LoVo (cell line): ENCODE measurements around the gene LDHAL6B.
A peak's percentile ranks its signal among the peaks of the same experiment; 100 is the strongest.

Experiments
- DNase-seq: peaks from one replicate; pipeline ENCODE4 v3.0.0-alpha.2; 2016; ENCODE audit warnings: low spot score

Gene LDHAL6B

GRCh38 chr15:59177317-59177660 is 29.4 kb upstream of the LDHAL6B start:
- no peak for DNase-seq

- DNase-seq, result no peak
These were observed 28.4 kb upstream of the LDHAL6B start for GRCh38 chr15:59178151-59178695.

- DNase-seq, result no peak
These were observed 26.9 kb upstream of the LDHAL6B start for GRCh38 chr15:59179717-59180116.

GRCh38 chr15:59180945-59181600 is 25.6 kb upstream of the LDHAL6B start:
- no peak for DNase-seq

GRCh38 chr15:59185725-59186124 is 20.9 kb upstream of the LDHAL6B start:
- DNase-seq, result no peak

- DNase-seq, result no peak
These were observed 20.1 kb upstream of the LDHAL6B start for GRCh38 chr15:59186501-59186900.

GRCh38 chr15:59189241-59189640 is 17.4 kb upstream of the LDHAL6B start:
- DNase-seq, result no peak

GRCh38 chr15:59190291-59190690 is 16.4 kb upstream of the LDHAL6B start:
- DNase-seq, result no peak

- DNase-seq, result peak; percentile 36
These were observed 14.8 kb upstream of the LDHAL6B start for GRCh38 chr15:59191855-59192237.

GRCh38 chr15:59194639-59195325 is 11.9 kb upstream of the LDHAL6B start:
- no peak for DNase-seq

GRCh38 chr15:59196416-59196815 is 10.2 kb upstream of the LDHAL6B start:
- no peak for DNase-seq

- DNase-seq, result no peak
These were observed 9.2 kb upstream of the LDHAL6B start for GRCh38 chr15:59197454-59197853.

- peak; percentile 72 for DNase-seq
These were observed 6.8 kb upstream of the LDHAL6B start for GRCh38 chr15:59199626-59200465.

- peak; percentile 5 for DNase-seq
These were observed 6.1 kb upstream of the LDHAL6B start for GRCh38 chr15:59200560-59200959.

- no peak for DNase-seq
These were observed 3.6 kb upstream of the LDHAL6B start for GRCh38 chr15:59203008-59203407.

GRCh38 chr15:59203657-59204056 is 3.0 kb upstream of the LDHAL6B start:
- no peak for DNase-seq

- DNase-seq, result no peak
These were observed 612 bp upstream of the LDHAL6B start for GRCh38 chr15:59205839-59206622.

- no peak for DNase-seq
These were observed 2.1 kb downstream of the LDHAL6B start for GRCh38 chr15:59208613-59209249.

- DNase-seq, result no peak
These were observed 3.5 kb downstream of the LDHAL6B start for GRCh38 chr15:59210186-59210585.

- DNase-seq, result no peak
These were observed 10.3 kb downstream of the LDHAL6B start for GRCh38 chr15:59216911-59217310.

- DNase-seq, result no peak
These were observed 11.3 kb downstream of the LDHAL6B start for GRCh38 chr15:59217876-59218498.
